Parathyroid adenoma (tissue), 2 donors: ENCODE results near the gene ZSWIM8.
A peak's percentile ranks its signal among the peaks of the same experiment; 100 is the strongest.

Source experiments
- H2AFZ ChIP-seq: fragments of 300-600 bp; sonication (generic); one replicate; pipeline ENCODE4 v1.7.0; 2017; ENCODE audit warnings: antibody characterized with exemption, mild to moderate bottlenecking
- H3K27ac ChIP-seq: fragments of 300-600 bp; sonication (generic); one replicate; pipeline ENCODE4 v1.7.0; 2017
- H3K27me3 ChIP-seq: fragments of 300-600 bp; sonication (generic); one replicate; pipeline ENCODE4 v1.7.0; 2017; ENCODE audit warnings: low read length; ENCODE audit not compliant: control insufficient read depth, insufficient read depth
- H3K36me3 ChIP-seq: fragments of 300-600 bp; sonication (generic); one replicate; pipeline ENCODE4 v1.7.0; 2017; ENCODE audit warnings: low read length; ENCODE audit not compliant: control insufficient read depth, insufficient read depth
- H3K4me1 ChIP-seq: fragments of 300-600 bp; sonication (generic); one replicate; pipeline ENCODE4 v1.7.0; 2017; ENCODE audit warnings: control low read depth
- H3K4me2 ChIP-seq: fragments of 300-600 bp; sonication (generic); one replicate; pipeline ENCODE4 v1.7.0; 2017; ENCODE audit warnings: low read length
- H3K4me3 ChIP-seq: fragments of 300-600 bp; sonication (generic); one replicate; pipeline ENCODE4 v1.7.0; 2017; ENCODE audit warnings: low read depth, low read length
- H3K79me2 ChIP-seq: fragments of 300-600 bp; sonication (generic); one replicate; pipeline ENCODE4 v1.7.0; 2017; ENCODE audit warnings: control low read depth
- H3K9ac ChIP-seq: fragments of 300-600 bp; sonication (generic); one replicate; pipeline ENCODE4 v1.7.0; 2017; ENCODE audit warnings: mild to moderate bottlenecking
- H3K9me3 ChIP-seq: fragments of 300-600 bp; sonication (generic); one replicate; pipeline ENCODE4 v1.7.0; 2017; ENCODE audit warnings: low read length; ENCODE audit not compliant: control insufficient read depth
- TF ChIP-seq, protein P1 (sequence below): fragments of 300-600 bp; sonication (generic); IDR thresholded peaks from one replicate; pipeline ENCODE4 v1.7.0; 2017; ENCODE audit warnings: antibody characterized with exemption, mild to moderate bottlenecking
- donor health status: primary hyperparathyroidism.

Gene ZSWIM8

DNA sequence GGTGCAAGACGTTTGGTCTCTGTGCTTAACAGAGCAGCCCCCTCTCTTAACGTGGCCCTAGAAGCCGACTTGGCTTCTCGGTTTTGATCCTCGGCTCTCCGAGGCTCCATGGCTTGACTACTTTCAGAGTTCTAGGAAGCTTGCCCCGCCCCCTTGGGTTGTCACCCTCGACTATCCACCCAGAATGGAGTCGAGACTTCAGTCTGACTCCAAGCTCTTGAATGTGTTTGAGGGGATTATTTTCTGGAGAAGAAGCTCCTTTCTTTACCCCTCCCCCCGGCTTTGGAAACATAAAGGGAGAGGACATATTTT, 40.8 kb upstream of the ZSWIM8 start:
- no peaks in the 10 kb centered on the region for H3K9me3 ChIP-seq

DNA sequence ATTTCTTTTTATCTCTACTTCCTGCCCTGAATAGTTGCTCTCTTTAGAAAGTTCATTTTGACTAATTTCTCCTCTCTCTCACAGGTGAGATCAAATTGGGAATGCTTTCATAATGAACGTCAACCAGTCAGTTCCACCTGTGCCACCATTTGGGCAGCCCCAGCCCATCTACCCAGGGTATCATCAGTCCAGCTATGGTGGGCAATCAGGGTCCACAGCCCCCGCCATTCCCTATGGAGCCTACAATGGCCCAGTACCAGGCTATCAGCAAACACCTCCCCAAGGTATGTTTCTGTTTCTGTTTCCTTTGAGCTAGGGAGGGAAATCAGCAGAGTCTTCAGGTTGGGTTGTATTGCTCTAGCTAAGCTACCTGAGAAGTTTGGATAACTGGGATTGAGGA, 38.7 kb upstream of the ZSWIM8 start:
- TF ChIP-seq, protein P1, sequence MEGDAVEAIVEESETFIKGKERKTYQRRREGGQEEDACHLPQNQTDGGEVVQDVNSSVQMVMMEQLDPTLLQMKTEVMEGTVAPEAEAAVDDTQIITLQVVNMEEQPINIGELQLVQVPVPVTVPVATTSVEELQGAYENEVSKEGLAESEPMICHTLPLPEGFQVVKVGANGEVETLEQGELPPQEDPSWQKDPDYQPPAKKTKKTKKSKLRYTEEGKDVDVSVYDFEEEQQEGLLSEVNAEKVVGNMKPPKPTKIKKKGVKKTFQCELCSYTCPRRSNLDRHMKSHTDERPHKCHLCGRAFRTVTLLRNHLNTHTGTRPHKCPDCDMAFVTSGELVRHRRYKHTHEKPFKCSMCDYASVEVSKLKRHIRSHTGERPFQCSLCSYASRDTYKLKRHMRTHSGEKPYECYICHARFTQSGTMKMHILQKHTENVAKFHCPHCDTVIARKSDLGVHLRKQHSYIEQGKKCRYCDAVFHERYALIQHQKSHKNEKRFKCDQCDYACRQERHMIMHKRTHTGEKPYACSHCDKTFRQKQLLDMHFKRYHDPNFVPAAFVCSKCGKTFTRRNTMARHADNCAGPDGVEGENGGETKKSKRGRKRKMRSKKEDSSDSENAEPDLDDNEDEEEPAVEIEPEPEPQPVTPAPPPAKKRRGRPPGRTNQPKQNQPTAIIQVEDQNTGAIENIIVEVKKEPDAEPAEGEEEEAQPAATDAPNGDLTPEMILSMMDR, result no peak
- peaks cover 23% of the 10 kb centered on the region for H3K4me1 ChIP-seq
- no peak overlapping the region for H3K4me2 ChIP-seq
- H3K27me3 ChIP-seq, result no peaks in the 10 kb centered on the region
- no peak overlapping the region for H3K9ac ChIP-seq
- peaks cover 67% of the 10 kb centered on the region for H3K79me2 ChIP-seq
- no peaks in the 10 kb centered on the region for H3K9me3 ChIP-seq
- H2AFZ ChIP-seq, result no peak overlapping the region
- H3K36me3 ChIP-seq, result no peaks in the 10 kb centered on the region
- H3K4me3 ChIP-seq, result no peak overlapping the region
- H3K27ac ChIP-seq, result no peak overlapping the region

More for the DNA sequence above, 40.8 kb upstream of the ZSWIM8 start:
- TF ChIP-seq, protein P1, result no peak
- Histone ChIP-seq H3K9ac (peak overlapping the region; percentile 78), H3K4me2 (peak overlapping the region; percentile 89), H3K4me1 (peaks cover 17% of the 10 kb centered on the region), H3K27ac (peak overlapping the region; percentile 94), H3K4me3 (peak overlapping the region; percentile 99), H3K79me2 (peaks cover 56% of the 10 kb centered on the region), H3K36me3 (no peaks in the 10 kb centered on the region), H2AFZ (peak overlapping the region; percentile 87), H3K27me3 (no peaks in the 10 kb centered on the region)

DNA sequence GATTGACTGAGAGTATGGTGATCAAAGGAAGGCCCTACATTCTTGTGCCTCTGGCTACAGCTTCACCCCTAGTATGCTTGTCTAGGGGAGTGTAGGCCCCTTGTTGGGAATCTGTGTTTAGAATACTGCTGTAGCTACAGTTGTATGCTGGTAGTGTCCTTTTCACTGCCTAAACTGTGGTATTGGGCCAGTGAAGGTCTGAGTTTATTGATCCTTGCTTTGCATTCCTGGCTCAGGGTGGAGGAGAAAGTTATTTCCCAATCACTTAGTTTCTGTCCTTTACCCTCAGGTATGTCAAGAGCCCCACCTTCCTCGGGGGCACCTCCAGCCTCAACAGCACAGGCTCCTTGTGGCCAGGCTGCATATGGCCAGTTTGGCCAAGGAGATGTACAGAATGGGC, 34.6 kb upstream of the ZSWIM8 start:
- Histone ChIP-seq H2AFZ (no peak overlapping the region), H3K27me3 (no peaks in the 10 kb centered on the region), H3K79me2 (peaks cover 53% of the 10 kb centered on the region), H3K9ac (no peak overlapping the region), H3K27ac (no peak overlapping the region), H3K9me3 (no peaks in the 10 kb centered on the region), H3K4me3 (no peak overlapping the region), H3K36me3 (no peaks in the 10 kb centered on the region), H3K4me1 (peaks cover 8% of the 10 kb centered on the region), H3K4me2 (peak overlapping the region; percentile 32)
- TF ChIP-seq, protein P1, result no peak

DNA sequence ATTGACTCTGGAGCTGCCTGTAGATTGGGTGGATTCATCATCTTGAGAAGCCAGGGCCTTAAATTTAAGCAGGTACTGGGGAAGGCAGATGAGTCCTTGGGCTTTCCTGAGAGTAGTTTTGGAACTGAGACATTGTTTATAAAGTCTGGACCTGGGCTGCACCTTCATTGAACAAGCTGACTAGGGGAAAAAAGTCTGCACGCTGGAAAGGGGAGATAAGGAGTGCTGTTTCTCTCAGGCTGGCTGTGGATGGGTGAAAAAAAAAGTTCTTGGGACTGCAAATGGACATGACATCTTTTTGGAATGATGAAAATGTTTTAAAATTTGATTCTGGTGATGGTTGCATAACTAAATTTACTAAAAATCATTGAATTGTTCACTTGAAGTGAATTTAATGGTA, 29.2 kb upstream of the ZSWIM8 start:
- Histone ChIP-seq H3K27me3 (no peaks in the 10 kb centered on the region), H3K4me1 (peaks cover 4% of the 10 kb centered on the region), H3K9me3 (no peaks in the 10 kb centered on the region), H3K4me3 (peak overlapping the region; percentile 27), H3K36me3 (no peaks in the 10 kb centered on the region), H3K27ac (peak overlapping the region; percentile 0), H3K4me2 (peak overlapping the region; percentile 42), H3K79me2 (peaks cover 45% of the 10 kb centered on the region), H2AFZ (no peak overlapping the region), H3K9ac (no peak overlapping the region)
- TF ChIP-seq, protein P1, result no peak

DNA sequence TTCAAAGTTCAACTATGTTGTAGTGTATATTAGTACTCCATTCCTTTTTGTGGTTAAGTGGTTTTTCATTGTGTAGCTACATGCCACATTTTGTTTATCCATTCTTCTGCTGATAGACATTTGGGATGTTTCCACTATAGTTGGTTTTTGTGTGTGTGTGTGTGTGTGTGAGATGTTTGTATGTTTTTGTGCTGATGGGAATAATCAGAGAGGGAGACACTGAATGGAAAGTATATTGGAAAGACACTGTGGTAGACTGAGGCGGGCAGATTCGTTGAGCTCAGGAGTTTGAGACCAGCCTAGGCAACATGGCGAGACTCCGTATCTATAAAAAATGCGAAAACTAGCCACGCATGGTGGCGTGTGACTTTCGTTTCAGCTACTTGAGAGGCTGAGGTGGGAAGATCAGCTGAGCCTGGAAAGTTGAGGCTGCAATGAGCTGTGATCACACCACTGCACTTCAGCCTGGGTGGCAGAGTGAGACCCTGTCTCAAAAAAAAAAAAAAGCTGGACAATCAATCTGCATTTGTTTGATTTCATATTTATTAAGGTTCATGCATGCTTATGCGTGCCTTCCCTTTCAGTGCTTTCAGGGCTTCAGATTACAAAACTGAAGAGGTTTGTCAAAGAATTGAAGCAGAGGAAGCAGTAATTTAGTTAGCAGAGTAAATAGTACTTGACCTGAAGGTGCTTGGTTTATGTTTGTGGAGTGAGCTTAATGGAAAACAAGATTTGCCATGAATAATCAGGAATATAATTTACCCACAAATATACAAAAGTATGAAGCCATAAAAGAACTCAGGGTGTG, 26.5 kb upstream of the ZSWIM8 start:
- Histone ChIP-seq H3K4me2 (peak overlapping the region; percentile 6), H3K9me3 (no peaks in the 10 kb centered on the region), H3K4me1 (peaks cover 4% of the 10 kb centered on the region), H3K4me3 (no peak overlapping the region), H3K79me2 (peaks cover 35% of the 10 kb centered on the region), H3K36me3 (no peaks in the 10 kb centered on the region), H2AFZ (no peak overlapping the region), H3K27ac (no peak overlapping the region), H3K9ac (no peak overlapping the region), H3K27me3 (no peaks in the 10 kb centered on the region)
- TF ChIP-seq, protein P1, result no peak
